ENCODE data around the gene VPS4A. TPM values are rescaled to one million over a fixed set of nuclear protein-coding genes. Genes with fewer than 3 reads are reported as not detected.

Gene VPS4A
- total and polyA plus RNA-seq, 5 donors from 2014 or later = 26.8 to 48.0 (median 35.1) TPM

GRCh38 chr16:69318177-69318910 is 7.2 kb downstream of the VPS4A start:
- DNase-seq (no peak), ATAC-seq (ENCODE audit: low read depth in 2 of 2) (no peak)
- no peak overlapping the region for H3K27ac ChIP-seq (ENCODE audit: insufficient read depth, low read length, poor library complexity, severe bottlenecking)
- no peak overlapping the region for H3K27ac Mint-ChIP-seq
- peaks cover 2 to 21% (median 10%) of the 10 kb centered on the region in 4 donors for H3K4me1 Mint-ChIP-seq
- H3K4me1 ChIP-seq (ENCODE audit: control insufficient read depth, insufficient read depth, low read length, poor library complexity, severe bottlenecking) = no peaks in the 10 kb centered on the region
- no peaks in the 10 kb centered on the region for H3K27me3 ChIP-seq (ENCODE audit: control insufficient read depth, insufficient read depth, low read length)
- no peak overlapping the region for H3K4me3 ChIP-seq (ENCODE audit: low read depth, low read length)
- H3K9me3 Mint-ChIP-seq = no peaks in the 10 kb centered on the region
- peaks cover 31% of the 10 kb centered on the region for H3K36me3 Mint-ChIP-seq
- H3K27me3 Mint-ChIP-seq = no peaks in the 10 kb centered on the region
- peaks cover 89% of the 10 kb centered on the region for H3K36me3 ChIP-seq (ENCODE audit: control insufficient read depth, insufficient read depth, low read length)
- no peak overlapping the region for H3K4me3 Mint-ChIP-seq
- H3K9me3 ChIP-seq (ENCODE audit: control insufficient read depth in 2 of 2, low read length in 2 of 2) = no peaks in the 10 kb centered on the region

GRCh38 chr16:69318911-69319289 is 7.8 kb downstream of the VPS4A start:
- H3K27me3 Mint-ChIP-seq = no peaks in the 10 kb centered on the region
- peaks cover 90% of the 10 kb centered on the region for H3K36me3 ChIP-seq (ENCODE audit: control insufficient read depth, insufficient read depth, low read length)
- no peaks in the 10 kb centered on the region for H3K9me3 Mint-ChIP-seq
- ATAC-seq (ENCODE audit: low read depth in 2 of 2) (no peak), DNase-seq (no peak)
- no peak overlapping the region for H3K27ac ChIP-seq (ENCODE audit: insufficient read depth, low read length, poor library complexity, severe bottlenecking)
- peaks cover 31% of the 10 kb centered on the region for H3K36me3 Mint-ChIP-seq
- H3K4me3 Mint-ChIP-seq = no peak overlapping the region
- peak overlapping the region in 1 of 3 donors; percentile 25 for H3K27ac Mint-ChIP-seq
- peaks cover 0 to 15% (median 5%) of the 10 kb centered on the region in 4 donors for H3K4me1 Mint-ChIP-seq
- no peaks in the 10 kb centered on the region for H3K27me3 ChIP-seq (ENCODE audit: control insufficient read depth, insufficient read depth, low read length)
- H3K4me1 ChIP-seq (ENCODE audit: control insufficient read depth, insufficient read depth, low read length, poor library complexity, severe bottlenecking) = peaks cover under 1% of the 10 kb centered on the region
- no peaks in the 10 kb centered on the region for H3K9me3 ChIP-seq (ENCODE audit: control insufficient read depth in 2 of 2, low read length in 2 of 2)
- H3K4me3 ChIP-seq (ENCODE audit: low read depth, low read length) = no peak overlapping the region

DNA sequence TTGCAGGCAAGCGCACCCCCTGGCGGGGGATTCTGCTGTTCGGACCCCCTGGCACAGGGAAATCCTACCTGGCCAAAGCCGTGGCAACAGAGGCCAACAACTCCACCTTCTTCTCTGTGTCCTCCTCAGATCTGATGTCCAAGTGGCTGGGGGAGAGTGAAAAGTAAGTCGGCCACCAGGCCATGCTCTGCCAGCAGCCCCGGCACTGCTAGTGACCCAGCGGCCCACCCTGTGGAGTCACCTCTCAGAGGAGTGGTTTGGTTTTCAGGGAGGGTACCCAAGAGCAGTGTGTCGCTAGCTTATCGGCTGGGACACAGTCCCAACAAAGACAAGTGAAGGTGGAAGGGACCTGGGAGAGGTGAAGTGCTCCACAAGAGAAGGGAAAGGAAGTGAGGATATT is 8.2 kb downstream of the VPS4A start:
- Histone ChIP-seq H3K4me3 (ENCODE audit: low read depth, low read length) (no peak overlapping the region), H3K36me3 (ENCODE audit: control insufficient read depth, insufficient read depth, low read length) (peaks cover 93% of the 10 kb centered on the region), H3K9me3 (ENCODE audit: control insufficient read depth in 2 of 2, low read length in 2 of 2) (no peaks in the 10 kb centered on the region), H3K27ac (ENCODE audit: insufficient read depth, low read length, poor library complexity, severe bottlenecking) (no peak overlapping the region), H3K4me1 (ENCODE audit: control insufficient read depth, insufficient read depth, low read length, poor library complexity, severe bottlenecking) (peaks cover 4% of the 10 kb centered on the region), H3K27me3 (ENCODE audit: control insufficient read depth, insufficient read depth, low read length) (no peaks in the 10 kb centered on the region)
- H3K9me3 Mint-ChIP-seq = no peaks in the 10 kb centered on the region
- ATAC-seq (ENCODE audit: low read depth in 2 of 2) (no peak), DNase-seq (no peak)
- peak overlapping the region in 1 of 4 donors; percentile 12 for H3K4me3 Mint-ChIP-seq
- H3K36me3 Mint-ChIP-seq = peaks cover 31% of the 10 kb centered on the region
- H3K27me3 Mint-ChIP-seq = no peaks in the 10 kb centered on the region
- H3K27ac Mint-ChIP-seq = peak overlapping the region in 1 of 3 donors; percentile 25
- H3K4me1 Mint-ChIP-seq = peaks cover 0 to 11% (median 3%) of the 10 kb centered on the region in 4 donors

GRCh38 chr16:69319826-69320739 is 8.9 kb downstream of the VPS4A start:
- no peak for ATAC-seq (ENCODE audit: low read depth in 2 of 2)
- H3K36me3 Mint-ChIP-seq = peaks cover 31% of the 10 kb centered on the region
- peak overlapping the region in 1 of 4 donors; percentile 12 for H3K4me3 Mint-ChIP-seq
- Histone ChIP-seq H3K27me3 (ENCODE audit: control insufficient read depth, insufficient read depth, low read length) (no peaks in the 10 kb centered on the region), H3K4me1 (ENCODE audit: control insufficient read depth, insufficient read depth, low read length, poor library complexity, severe bottlenecking) (peaks cover 4% of the 10 kb centered on the region), H3K27ac (ENCODE audit: insufficient read depth, low read length, poor library complexity, severe bottlenecking) (no peak overlapping the region), H3K36me3 (ENCODE audit: control insufficient read depth, insufficient read depth, low read length) (peaks cover 93% of the 10 kb centered on the region), H3K4me3 (ENCODE audit: low read depth, low read length) (no peak overlapping the region), H3K9me3 (ENCODE audit: control insufficient read depth in 2 of 2, low read length in 2 of 2) (no peaks in the 10 kb centered on the region)
- H3K4me1 Mint-ChIP-seq = peaks cover 0 to 15% (median 2%) of the 10 kb centered on the region in 4 donors
- no peaks in the 10 kb centered on the region for H3K9me3 Mint-ChIP-seq
- H3K27me3 Mint-ChIP-seq = no peaks in the 10 kb centered on the region
- H3K27ac Mint-ChIP-seq = peak overlapping the region in 1 of 3 donors; percentile 79
- no peak for DNase-seq

DNA sequence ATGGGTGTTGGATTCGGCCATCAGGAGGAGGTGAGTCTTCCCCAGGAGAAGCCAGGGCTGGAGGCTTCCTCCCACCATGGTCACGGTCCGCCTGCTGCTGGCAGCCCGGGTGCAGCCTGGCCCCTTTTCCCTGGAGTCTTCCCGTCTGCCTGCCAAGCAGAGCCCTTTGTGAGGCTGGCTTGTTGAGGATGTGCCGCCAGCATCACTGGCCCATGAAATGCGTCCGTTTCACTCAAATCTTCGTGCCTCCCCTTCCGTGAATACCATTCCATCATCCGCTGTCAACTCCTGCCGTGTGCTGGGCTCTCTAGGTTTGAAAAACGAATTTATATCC is 9.6 kb downstream of the VPS4A start:
- H3K36me3 ChIP-seq (ENCODE audit: control insufficient read depth, insufficient read depth, low read length) = peaks cover 89% of the 10 kb centered on the region
- Mint-ChIP-seq H3K4me3 (peak overlapping the region in 1 of 4 donors; percentile 49), H3K4me1 (peaks cover 0 to 13% (median 2%) of the 10 kb centered on the region in 4 donors), H3K9me3 (no peaks in the 10 kb centered on the region), H3K27me3 (no peaks in the 10 kb centered on the region), H3K27ac (no peak overlapping the region), H3K36me3 (peaks cover 31% of the 10 kb centered on the region)
- H3K4me1 ChIP-seq (ENCODE audit: control insufficient read depth, insufficient read depth, low read length, poor library complexity, severe bottlenecking) = peaks cover 5% of the 10 kb centered on the region
- H3K27ac ChIP-seq (ENCODE audit: insufficient read depth, low read length, poor library complexity, severe bottlenecking) = no peak overlapping the region
- ATAC-seq (ENCODE audit: low read depth in 2 of 2) = no peak
- H3K4me3 ChIP-seq (ENCODE audit: low read depth, low read length) = no peak overlapping the region
- no peaks in the 10 kb centered on the region for H3K27me3 ChIP-seq (ENCODE audit: control insufficient read depth, insufficient read depth, low read length)
- no peak for DNase-seq
- no peaks in the 10 kb centered on the region for H3K9me3 ChIP-seq (ENCODE audit: control insufficient read depth in 2 of 2, low read length in 2 of 2)

DNA sequence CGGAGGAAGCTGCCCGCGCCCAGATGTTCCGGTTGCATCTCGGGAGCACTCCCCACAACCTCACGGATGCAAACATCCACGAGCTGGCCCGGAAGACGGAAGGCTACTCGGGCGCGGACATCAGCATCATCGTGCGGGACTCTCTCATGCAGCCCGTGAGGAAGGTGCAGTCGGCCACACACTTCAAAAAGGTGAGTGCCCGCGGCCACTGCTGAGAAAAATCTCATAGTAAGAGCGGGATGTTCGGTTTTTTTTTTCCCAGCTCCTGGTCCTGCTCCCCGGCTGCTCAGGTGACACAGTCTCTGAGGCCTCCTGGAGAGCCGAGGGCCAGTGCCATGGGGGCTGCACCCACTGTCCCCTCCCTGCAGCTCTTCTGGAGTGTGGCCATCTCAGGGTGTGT is 9.9 kb downstream of the VPS4A start:
- Histone ChIP-seq H3K4me1 (ENCODE audit: control insufficient read depth, insufficient read depth, low read length, poor library complexity, severe bottlenecking) (peaks cover 8% of the 10 kb centered on the region), H3K36me3 (ENCODE audit: control insufficient read depth, insufficient read depth, low read length) (peaks cover 89% of the 10 kb centered on the region), H3K27ac (ENCODE audit: insufficient read depth, low read length, poor library complexity, severe bottlenecking) (no peak overlapping the region), H3K27me3 (ENCODE audit: control insufficient read depth, insufficient read depth, low read length) (no peaks in the 10 kb centered on the region), H3K4me3 (ENCODE audit: low read depth, low read length) (no peak overlapping the region), H3K9me3 (ENCODE audit: control insufficient read depth in 2 of 2, low read length in 2 of 2) (no peaks in the 10 kb centered on the region)
- no peaks in the 10 kb centered on the region for H3K27me3 Mint-ChIP-seq
- H3K4me3 Mint-ChIP-seq = peak overlapping the region in 1 of 4 donors; percentile 49
- DNase-seq (no peak), ATAC-seq (ENCODE audit: low read depth in 2 of 2) (no peak)
- H3K4me1 Mint-ChIP-seq = peaks cover 0 to 17% (median 3%) of the 10 kb centered on the region in 4 donors
- H3K27ac Mint-ChIP-seq = no peak overlapping the region
- no peaks in the 10 kb centered on the region for H3K9me3 Mint-ChIP-seq
- H3K36me3 Mint-ChIP-seq = peaks cover 31% of the 10 kb centered on the region

- Mint-ChIP-seq H3K4me3 (no peak overlapping the region), H3K4me1 (peaks cover 0 to 30% (median 8%) of the 10 kb centered on the region in 4 donors), H3K9me3 (no peaks in the 10 kb centered on the region), H3K27me3 (no peaks in the 10 kb centered on the region), H3K27ac (no peak overlapping the region), H3K36me3 (peaks cover 27% of the 10 kb centered on the region)
- no peaks in the 10 kb centered on the region for H3K9me3 ChIP-seq (ENCODE audit: control insufficient read depth in 2 of 2, low read length in 2 of 2)
- no peak for ATAC-seq (ENCODE audit: low read depth in 2 of 2)
- H3K27ac ChIP-seq (ENCODE audit: insufficient read depth, low read length, poor library complexity, severe bottlenecking) = no peak overlapping the region
- H3K27me3 ChIP-seq (ENCODE audit: control insufficient read depth, insufficient read depth, low read length) = no peaks in the 10 kb centered on the region
- no peak overlapping the region for H3K4me3 ChIP-seq (ENCODE audit: low read depth, low read length)
- no peak for DNase-seq
- H3K4me1 ChIP-seq (ENCODE audit: control insufficient read depth, insufficient read depth, low read length, poor library complexity, severe bottlenecking) = peaks cover 19% of the 10 kb centered on the region
- peaks cover 85% of the 10 kb centered on the region for H3K36me3 ChIP-seq (ENCODE audit: control insufficient read depth, insufficient read depth, low read length)
These were observed 11.2 kb downstream of the VPS4A start for GRCh38 chr16:69322343-69322742.
